Mesodermal cell (in vitro differentiated cells): Measurements from ENCODE around the gene ACER3.
A peak's percentile ranks its signal among the peaks of the same experiment; 100 is the strongest.

ENCODE experiments used
- H3K27ac ChIP-seq: 2 replicates; pipeline ENCODE4 v1.7.0; 2013; ENCODE audit warnings: mild to moderate bottlenecking, low read depth, low read length, moderate library complexity; ENCODE audit not compliant: severe bottlenecking
- H3K36me3 ChIP-seq: 2 replicates; pipeline ENCODE4 v1.7.1; 2013; ENCODE audit warnings: mild to moderate bottlenecking, low read length, moderate library complexity; ENCODE audit not compliant: control insufficient read depth, insufficient read depth
- H3K4me1 ChIP-seq: one replicate; pipeline ENCODE4 v1.7.1; 2013; ENCODE audit warnings: mild to moderate bottlenecking, low read length; ENCODE audit not compliant: insufficient read depth, control insufficient read depth, poor library complexity, severe bottlenecking
- H3K4me3 ChIP-seq: 2 replicates; pipeline ENCODE4 v1.7.0; 2013; ENCODE audit warnings: low read length, control low read depth, mild to moderate bottlenecking; ENCODE audit not compliant: insufficient read depth, poor library complexity, severe bottlenecking; ENCODE audit errors: extremely low read depth
- H3K9me3 ChIP-seq: 2 replicates; pipeline ENCODE4 v1.7.1; 2013; ENCODE audit warnings: mild to moderate bottlenecking, low read length, moderate library complexity; ENCODE audit not compliant: control insufficient read depth
- WGBS, 2 experiments: methylation state at CpG; one replicate each; pipeline ENCODE4 v1.1.5; 2013; ENCODE audit warnings: missing lambda C conversion rate in 2 of 2; ENCODE audit not compliant: insufficient coverage in 2 of 2; 5-methylcytosine and 5-hydroxymethylcytosine counted together

Gene ACER3

DNA sequence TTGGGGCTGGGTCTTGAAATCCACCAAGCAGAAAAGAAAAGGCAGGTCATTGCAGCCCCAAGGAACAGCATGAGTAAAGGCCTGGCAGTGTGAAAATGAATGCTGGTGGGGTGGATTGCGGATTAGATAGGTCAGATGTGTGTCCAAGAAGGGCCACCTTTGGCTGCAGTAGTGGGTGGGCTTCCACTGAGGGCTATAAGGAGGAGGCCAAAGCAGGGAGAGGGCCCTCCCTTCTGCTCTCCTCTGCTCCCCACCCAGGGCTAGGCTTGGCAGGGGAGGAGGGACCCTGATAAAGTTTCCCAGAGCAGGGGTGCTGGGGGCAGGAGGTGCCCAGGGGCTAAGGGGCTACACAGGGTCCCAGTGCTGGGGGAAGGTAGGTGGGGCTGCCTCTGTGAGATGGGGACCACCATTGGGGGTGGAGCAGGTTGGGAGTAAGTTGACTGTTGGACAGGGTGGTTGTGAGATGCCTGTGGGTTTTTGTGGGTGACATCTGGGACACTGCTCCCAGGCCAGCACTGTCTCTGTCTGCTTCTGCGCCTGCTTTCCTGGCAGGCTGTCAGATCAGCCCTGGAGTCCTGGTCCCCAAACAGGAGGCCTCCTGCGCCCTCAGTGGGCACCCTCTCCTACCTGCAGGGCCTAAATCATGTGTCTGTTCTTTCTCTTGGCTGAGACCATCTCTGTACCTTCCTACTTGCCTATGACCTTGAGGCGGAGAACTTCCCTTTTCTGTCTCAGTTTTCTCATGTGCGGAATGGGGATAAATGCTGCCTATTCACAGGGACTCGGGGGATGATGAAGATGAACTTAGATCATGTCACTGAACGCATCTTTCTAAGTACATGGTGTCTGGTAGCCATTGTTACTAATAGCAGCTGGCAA, 208.0 kb downstream of the ACER3 start:
- WGBS, 2 experiments: 82% methylated on average over 3 to 7 of the region's 7 CpGs
- Histone ChIP-seq H3K4me3 (no peak overlapping the region), H3K27ac (no peak overlapping the region), H3K9me3 (no peaks in the 10 kb centered on the region), H3K36me3 (no peaks in the 10 kb centered on the region), H3K4me1 (peaks cover 45% of the 10 kb centered on the region)

DNA sequence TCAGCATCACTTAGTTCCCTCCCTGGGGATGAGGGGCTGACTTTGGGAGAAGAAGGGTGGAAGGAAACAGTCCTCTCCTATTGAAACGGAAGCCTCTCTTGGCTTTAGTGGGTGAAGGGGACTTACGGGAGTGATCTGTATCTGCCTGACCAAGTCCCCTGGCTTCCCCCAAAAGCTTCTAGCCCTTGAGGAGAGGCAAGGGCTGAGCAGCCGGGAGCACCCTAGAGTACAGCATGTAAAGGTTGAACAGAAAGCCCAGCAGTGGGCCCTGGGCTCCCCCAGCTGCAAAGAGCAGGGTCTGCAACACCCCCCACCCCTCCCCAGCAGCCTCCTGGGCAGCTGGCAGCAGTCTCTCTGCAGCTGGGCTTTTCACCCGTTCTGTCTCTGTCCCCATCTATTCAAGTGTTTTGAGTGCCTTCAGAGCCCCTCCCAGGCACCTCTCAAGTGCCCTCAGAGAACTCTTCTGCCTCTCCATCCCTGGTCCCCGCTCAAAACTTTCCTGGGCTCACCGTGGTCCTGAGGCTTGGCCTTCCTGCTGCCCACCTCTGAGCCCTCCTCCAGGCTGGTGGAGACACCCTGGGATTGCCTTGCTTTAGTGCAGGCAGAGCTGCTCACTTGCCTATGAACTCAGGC, 208.7 kb downstream of the ACER3 start:
- H3K4me3 ChIP-seq: no peak overlapping the region
- 85 to 87% methylated on average over 3 to 4 of the region's 6 CpGs for WGBS, 2 experiments
- H3K4me1 ChIP-seq: peaks cover 53% of the 10 kb centered on the region
- no peaks in the 10 kb centered on the region for H3K36me3 ChIP-seq
- H3K27ac ChIP-seq: no peak overlapping the region
- H3K9me3 ChIP-seq: no peaks in the 10 kb centered on the region

DNA sequence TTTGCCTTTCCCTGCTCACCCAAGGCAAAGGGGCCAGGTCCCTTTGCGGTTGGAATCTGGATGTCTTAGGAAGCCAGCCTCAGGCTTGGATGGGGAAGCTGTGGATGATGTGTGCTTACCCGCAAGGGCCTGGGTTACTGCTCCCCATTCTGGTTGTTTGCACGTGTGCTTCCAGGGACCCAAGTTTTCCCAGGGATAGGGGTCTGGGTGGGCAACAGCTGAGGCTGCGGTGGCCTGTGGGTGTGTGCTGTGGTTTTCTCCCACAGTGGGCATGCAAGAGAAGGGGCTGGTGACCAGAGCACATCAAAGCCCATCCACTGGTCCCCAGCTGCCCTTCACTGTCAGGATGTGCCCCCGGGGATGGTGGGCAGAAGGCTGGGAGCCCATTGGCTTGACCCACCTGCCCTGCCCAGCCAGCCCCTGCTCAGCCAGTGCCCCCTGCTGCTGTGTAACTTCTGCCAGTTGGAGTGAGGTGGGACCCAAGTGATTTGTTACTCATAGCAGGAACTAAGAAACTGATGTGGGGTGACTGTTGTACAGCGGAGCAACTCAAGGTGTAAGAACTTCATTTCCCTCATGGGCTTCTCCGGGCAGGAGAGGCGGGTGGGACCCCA, 209.4 kb downstream of the ACER3 start:
- Histone ChIP-seq H3K4me3 (no peak overlapping the region), H3K9me3 (no peaks in the 10 kb centered on the region), H3K36me3 (peaks cover 2% of the 10 kb centered on the region), H3K27ac (no peak overlapping the region), H3K4me1 (peaks cover 54% of the 10 kb centered on the region)
- WGBS, 2 experiments: 97% methylated on average over 7 of the region's 8 CpGs

DNA sequence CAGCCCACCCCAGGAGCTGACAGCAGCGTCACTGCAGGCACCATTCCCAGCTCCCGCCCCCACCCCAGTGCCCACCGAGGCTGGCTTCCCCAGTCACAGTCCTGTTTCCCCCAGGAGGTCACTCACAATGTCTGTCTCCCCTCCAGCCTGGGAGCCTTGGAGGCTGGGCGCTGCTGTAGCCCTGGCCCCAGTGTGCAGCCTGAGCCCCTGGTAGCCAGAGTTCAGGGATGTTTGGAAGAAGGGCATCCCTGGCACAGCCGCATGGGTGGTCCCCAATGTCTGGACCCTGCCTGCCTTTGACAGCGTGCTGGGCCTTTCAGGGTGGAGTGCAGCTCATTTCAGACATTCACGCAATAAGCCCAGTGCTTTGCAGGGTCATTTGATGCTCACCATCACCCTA, 210.4 kb downstream of the ACER3 start:
- Histone ChIP-seq H3K4me3 (no peak overlapping the region), H3K4me1 (peaks cover 51% of the 10 kb centered on the region), H3K27ac (no peak overlapping the region), H3K9me3 (no peaks in the 10 kb centered on the region), H3K36me3 (peaks cover 2% of the 10 kb centered on the region)
- WGBS, 2 experiments: 84 to 100% methylated on average over 2 to 6 of the region's 7 CpGs

DNA sequence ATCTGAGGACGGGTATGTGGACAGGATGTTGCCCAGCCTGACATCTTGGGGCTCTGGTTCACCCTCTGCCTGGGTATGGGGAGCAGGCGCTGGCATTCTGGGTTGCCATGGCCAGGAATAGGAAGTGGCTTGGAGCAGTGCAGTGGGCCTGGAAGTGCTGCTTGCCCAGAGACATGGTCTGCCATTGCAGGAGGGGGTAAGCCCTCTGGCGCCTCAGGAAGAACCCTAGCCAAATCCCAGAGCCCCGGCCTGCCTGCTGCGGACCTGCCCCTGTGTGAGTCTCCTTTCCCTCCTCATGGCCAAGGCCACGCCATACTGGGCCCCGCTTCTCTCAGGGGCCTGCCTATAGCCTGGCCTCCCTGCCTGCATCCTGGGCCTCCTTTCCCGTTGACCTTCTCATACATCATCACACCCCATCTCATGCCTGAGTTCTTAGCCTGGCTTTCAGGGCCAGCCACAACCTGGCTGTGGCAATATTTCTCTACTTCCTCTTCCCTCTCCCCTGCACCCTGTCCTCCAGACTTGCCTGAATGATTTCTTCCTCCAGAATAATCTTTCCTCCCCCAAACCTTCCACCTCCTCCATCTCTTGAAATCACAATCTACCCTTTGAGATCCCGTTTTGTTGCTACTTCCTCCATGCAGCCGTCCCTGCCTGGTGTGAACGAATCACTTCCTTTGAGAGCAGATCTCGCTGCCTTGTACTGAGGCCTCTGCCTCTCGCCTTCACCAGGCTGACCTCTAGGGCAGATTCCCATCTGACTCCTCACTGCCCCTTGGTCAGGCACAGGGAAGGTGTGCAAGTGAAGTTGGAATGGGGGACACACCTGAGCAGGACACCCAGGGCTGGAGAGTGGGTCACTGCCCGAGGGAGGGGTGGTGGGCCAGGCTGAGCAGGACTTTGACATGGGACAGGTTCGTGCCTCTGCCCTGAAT, 211.2 kb downstream of the ACER3 start:
- Histone ChIP-seq H3K4me3 (no peak overlapping the region), H3K36me3 (peaks cover 2% of the 10 kb centered on the region), H3K9me3 (no peaks in the 10 kb centered on the region), H3K27ac (peak overlapping the region; percentile 98), H3K4me1 (peaks cover 51% of the 10 kb centered on the region)
- 75 to 85% methylated on average over 12 to 14 of the region's 15 CpGs for WGBS, 2 experiments

DNA sequence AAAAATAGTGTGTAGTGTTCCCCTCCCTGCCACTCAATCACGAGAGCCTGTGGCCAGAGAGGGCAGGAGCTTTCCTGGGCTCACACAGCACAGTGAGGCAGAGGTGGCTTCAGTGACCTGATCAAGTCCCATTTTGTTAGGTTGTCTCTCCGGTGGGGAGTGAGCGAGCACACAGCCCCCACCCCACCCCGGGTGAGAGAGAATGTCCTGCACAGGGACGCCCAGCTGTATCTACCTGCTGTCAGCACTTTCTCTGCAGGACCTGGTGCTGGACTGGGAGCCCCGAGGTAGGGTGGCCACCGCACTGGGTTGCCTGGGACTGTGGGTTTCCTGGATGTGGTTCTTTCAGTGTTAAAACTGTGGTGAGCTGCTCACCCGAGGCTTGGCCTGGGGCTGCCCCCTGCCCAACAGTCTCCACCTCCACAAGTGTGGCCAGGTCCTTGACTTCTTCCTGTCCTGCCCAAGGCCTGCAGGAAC, 212.2 kb downstream of the ACER3 start:
- peak overlapping the region; percentile 98 for H3K27ac ChIP-seq
- peaks cover 47% of the 10 kb centered on the region for H3K4me1 ChIP-seq
- 86 to 100% methylated on average over 4 to 7 of the region's 8 CpGs for WGBS, 2 experiments
- no peaks in the 10 kb centered on the region for H3K9me3 ChIP-seq
- H3K4me3 ChIP-seq: no peak overlapping the region
- peaks cover 2% of the 10 kb centered on the region for H3K36me3 ChIP-seq

DNA sequence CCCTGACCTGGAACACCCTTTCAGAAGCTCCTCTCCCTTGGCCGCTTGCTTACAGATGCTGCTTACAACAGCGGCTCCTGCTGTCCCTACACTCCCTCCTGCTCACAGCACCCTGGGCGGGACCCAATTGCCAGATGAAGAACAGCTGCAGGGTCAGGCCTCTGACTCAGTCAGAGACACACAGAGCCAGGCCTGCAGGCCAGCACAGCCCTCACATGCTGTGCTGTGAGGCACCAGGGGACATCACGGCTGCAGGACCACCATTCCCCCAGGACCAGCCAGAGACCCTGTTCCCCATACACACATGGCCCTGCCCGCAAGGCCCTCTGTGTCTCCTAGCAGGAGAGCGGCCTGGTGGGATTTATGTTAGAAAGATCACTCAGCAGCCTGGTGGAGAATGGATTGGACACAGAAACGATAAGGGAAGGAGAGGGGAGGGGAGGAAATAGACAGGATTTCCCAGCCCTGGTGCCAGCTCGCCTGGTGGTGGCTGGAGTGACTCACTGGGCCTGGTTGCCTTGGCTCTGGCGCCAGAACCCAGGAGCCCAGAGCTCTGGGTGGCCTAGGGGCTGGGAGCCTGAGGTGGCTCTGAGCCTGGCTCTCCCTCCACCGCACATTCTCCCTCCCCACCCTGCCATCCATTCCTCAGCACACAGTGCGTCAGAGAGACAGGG, 212.7 kb downstream of the ACER3 start:
- H3K27ac ChIP-seq: peak overlapping the region; percentile 98
- peaks cover 2% of the 10 kb centered on the region for H3K36me3 ChIP-seq
- H3K4me1 ChIP-seq: peaks cover 44% of the 10 kb centered on the region
- WGBS, 2 experiments: 74 to 77% methylated on average over 5 to 8 of the region's 11 CpGs
- no peaks in the 10 kb centered on the region for H3K9me3 ChIP-seq
- no peak overlapping the region for H3K4me3 ChIP-seq

DNA sequence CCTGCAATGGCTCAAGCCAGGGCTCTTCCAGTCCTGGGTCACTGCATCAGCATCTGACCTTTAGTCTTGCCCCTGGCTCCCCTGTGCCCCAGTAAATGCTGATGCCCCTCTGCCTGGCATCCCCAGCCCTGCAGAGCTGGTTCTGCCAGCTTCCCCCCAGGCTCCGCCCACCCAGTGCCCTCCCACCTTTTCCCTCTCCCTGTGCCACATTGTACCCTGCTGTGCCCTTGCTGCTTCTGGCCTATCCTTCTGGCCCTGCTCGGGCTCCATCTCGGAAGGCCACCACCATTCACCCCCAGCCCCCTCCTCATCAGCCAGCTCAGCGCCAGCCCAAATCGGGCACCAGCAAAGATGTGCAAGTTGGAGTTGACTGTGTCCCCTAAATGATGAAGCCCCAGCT, 213.5 kb downstream of the ACER3 start:
- WGBS, 2 experiments: 98 to 100% methylated on average over 1 to 5 of the region's 5 CpGs

DNA sequence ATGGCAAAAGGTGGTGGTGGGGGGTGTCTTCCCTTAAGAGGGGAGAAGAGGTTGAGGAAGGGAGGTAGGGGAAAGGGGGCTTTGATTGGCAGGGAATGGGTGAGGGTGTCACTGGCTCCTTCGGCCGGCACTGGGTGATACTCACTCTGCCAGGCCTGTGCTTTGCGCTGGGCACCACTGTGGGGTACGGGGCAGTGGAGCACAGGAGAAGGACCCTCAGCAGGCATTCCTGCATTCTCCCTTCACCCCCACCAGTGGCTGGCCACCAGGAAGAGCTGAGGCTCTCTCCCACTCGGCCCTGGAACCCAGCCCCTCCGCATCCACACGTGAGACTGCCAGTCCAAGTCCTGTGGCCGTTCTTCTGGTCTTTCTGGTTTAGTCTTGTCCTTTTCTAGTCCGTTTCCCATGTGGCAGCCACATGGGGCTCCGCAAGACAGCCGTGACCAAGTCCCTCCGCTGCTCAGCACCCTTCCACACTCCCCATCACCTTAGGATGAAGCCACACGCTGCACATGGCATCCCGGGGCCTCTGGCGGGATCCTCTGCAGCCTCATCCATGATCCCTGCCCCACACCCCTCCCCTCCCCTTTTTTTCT, 214.0 kb downstream of the ACER3 start:
- Histone ChIP-seq H3K36me3 (peaks cover 2% of the 10 kb centered on the region), H3K9me3 (no peaks in the 10 kb centered on the region), H3K4me1 (peaks cover 37% of the 10 kb centered on the region), H3K4me3 (no peak overlapping the region), H3K27ac (no peak overlapping the region)
- 93 to 96% methylated on average over 10 to 13 of the region's 15 CpGs for WGBS, 2 experiments

More for the DNA sequence above, 213.5 kb downstream of the ACER3 start:
- Histone ChIP-seq H3K4me1 (peaks cover 40% of the 10 kb centered on the region), H3K36me3 (peaks cover 2% of the 10 kb centered on the region), H3K4me3 (no peak overlapping the region), H3K27ac (peak overlapping the region; percentile 98), H3K9me3 (no peaks in the 10 kb centered on the region)
